DND-41 (cell line): Measurements from ENCODE around the gene MDK.

Source experiments
- ATAC-seq: fragments of 200-7000 bp; cut with Tn5 transposase; 3 replicates; pipeline ENCODE4 v1.9.1; 2021; ENCODE audit warnings: low read depth; ENCODE audit not compliant: insufficient read depth
- DNase-seq: peaks from one replicate; pipeline ENCODE4 v3.0.0-alpha.2; 2020
- H2AFZ ChIP-seq: 2 replicates; pipeline ENCODE4 v1.6.0; 2012; ENCODE audit warnings: low read depth, low read length
- H3K27ac ChIP-seq: 2 replicates; pipeline ENCODE4 v1.5.1; 2012; ENCODE audit warnings: low read length, inconsistent platforms
- H3K27me3 ChIP-seq: fragments of 200-600 bp; sonication (generic); 2 replicates; pipeline ENCODE4 v1.6.0; 2012; ENCODE audit warnings: low read length, mild to moderate bottlenecking, inconsistent platforms; ENCODE audit not compliant: insufficient read depth, poor library complexity
- H3K36me3 ChIP-seq: 2 replicates; pipeline ENCODE4 v1.5.1; 2012; ENCODE audit warnings: low read length, inconsistent platforms; ENCODE audit not compliant: insufficient read depth
- H3K4me1 ChIP-seq: 2 replicates; pipeline ENCODE4 v1.5.1; 2012; ENCODE audit warnings: mild to moderate bottlenecking, low read length; ENCODE audit not compliant: insufficient read depth
- H3K4me2 ChIP-seq: 2 replicates; pipeline ENCODE4 v1.6.0; 2012; ENCODE audit warnings: mild to moderate bottlenecking, moderate library complexity, low read length, inconsistent platforms; ENCODE audit not compliant: insufficient read depth
- H3K4me3 ChIP-seq, 2 experiments: fragments of 200-600 bp in 1 of 2; shearing (Covaris generic) in 1 of 2; 2 replicates each; pipeline ENCODE4 v1.5.1; 2012 to 2016; ENCODE audit warnings: inconsistent platforms in 2 of 2, low read length in 2 of 2, mild to moderate bottlenecking in 2 of 2, low read depth in 1 of 2, moderate library complexity in 1 of 2
- H3K79me2 ChIP-seq: 2 replicates; pipeline ENCODE4 v1.6.0; 2012; ENCODE audit warnings: low read length, inconsistent platforms; ENCODE audit not compliant: insufficient read depth
- H3K9ac ChIP-seq: 2 replicates; pipeline ENCODE4 v1.6.0; 2012; ENCODE audit warnings: low read depth, mild to moderate bottlenecking, inconsistent platforms, low read length, moderate library complexity
- H3K9me3 ChIP-seq: 2 replicates; pipeline ENCODE4 v1.5.1; 2012; ENCODE audit warnings: low read length, moderate library complexity, mild to moderate bottlenecking, inconsistent platforms; ENCODE audit not compliant: insufficient read depth, severe bottlenecking
- H4K20me1 ChIP-seq: 2 replicates; pipeline ENCODE4 v1.6.0; 2012; ENCODE audit warnings: low read length; ENCODE audit not compliant: insufficient read depth
- CTCF ChIP-seq: IDR thresholded peaks from 2 replicates; pipeline ENCODE4 v1.5.1; 2012; ENCODE audit warnings: borderline replicate concordance, low read length, moderate library complexity, mild to moderate bottlenecking; ENCODE audit not compliant: poor library complexity, severe bottlenecking; ENCODE audit errors: extremely low read depth
- EZH2 ChIP-seq: IDR thresholded peaks from 3 replicates; pipeline ENCODE4 v1.6.1; 2012; ENCODE audit warnings: borderline replicate concordance, low read depth, mild to moderate bottlenecking, moderate library complexity, low read length, inconsistent platforms; ENCODE audit not compliant: severe bottlenecking

The MDK gene

GRCh38 chr11:46426233-46426991 lies 44.9 kb downstream of the MDK start:
- Histone ChIP-seq H3K27ac (no peak overlapping the region), H3K79me2 (no peaks in the 10 kb centered on the region), H4K20me1 (peaks cover 3% of the 10 kb centered on the region), H2AFZ (no peak overlapping the region), H3K9me3 (no peaks in the 10 kb centered on the region), H3K36me3 (peaks cover 64% of the 10 kb centered on the region), H3K4me2 (no peak overlapping the region), H3K4me3 (no peak overlapping the region), H3K27me3 (no peaks in the 10 kb centered on the region), H3K9ac (no peak overlapping the region), H3K4me1 (no peaks in the 10 kb centered on the region)
- DNase-seq (no peak), ATAC-seq (no peak)
- TF ChIP-seq EZH2 (no peak), CTCF (no peak)

- Histone ChIP-seq H3K27ac (no peak overlapping the region), H3K9ac (no peak overlapping the region), H3K36me3 (peaks cover 64% of the 10 kb centered on the region), H3K4me2 (no peak overlapping the region), H3K4me3 (no peak overlapping the region), H3K4me1 (no peaks in the 10 kb centered on the region), H2AFZ (no peak overlapping the region), H3K79me2 (no peaks in the 10 kb centered on the region), H3K9me3 (no peaks in the 10 kb centered on the region), H3K27me3 (no peaks in the 10 kb centered on the region), H4K20me1 (peaks cover 3% of the 10 kb centered on the region)
- ATAC-seq (no peak), DNase-seq (no peak)
- no peak for TF ChIP-seq EZH2
- no peak for TF ChIP-seq CTCF
These were observed 45.9 kb downstream of the MDK start for GRCh38 chr11:46427364-46427763.

GRCh38 chr11:46429717-46430116 lies 48.2 kb downstream of the MDK start:
- DNase-seq (no peak), ATAC-seq (no peak)
- Histone ChIP-seq H3K27ac (no peak overlapping the region), H3K4me3 (no peak overlapping the region), H3K36me3 (peaks cover 74% of the 10 kb centered on the region), H2AFZ (no peak overlapping the region), H3K27me3 (no peaks in the 10 kb centered on the region), H3K9ac (no peak overlapping the region), H3K9me3 (no peaks in the 10 kb centered on the region), H3K79me2 (no peaks in the 10 kb centered on the region), H3K4me1 (no peaks in the 10 kb centered on the region), H3K4me2 (no peak overlapping the region), H4K20me1 (peaks cover 3% of the 10 kb centered on the region)
- TF ChIP-seq EZH2 (no peak), CTCF (no peak)

- DNase-seq (no peak), ATAC-seq (no peak)
These were observed 49.7 kb downstream of the MDK start for GRCh38 chr11:46431211-46431610.

More at GRCh38 chr11:46431211-46431610, 49.7 kb downstream of the MDK start:
- Histone ChIP-seq H3K79me2 (no peaks in the 10 kb centered on the region), H4K20me1 (peaks cover 7% of the 10 kb centered on the region), H3K4me2 (no peak overlapping the region), H2AFZ (no peak overlapping the region), H3K4me1 (no peaks in the 10 kb centered on the region), H3K4me3 (no peak overlapping the region), H3K9me3 (no peaks in the 10 kb centered on the region), H3K36me3 (peaks cover 79% of the 10 kb centered on the region), H3K9ac (no peak overlapping the region), H3K27ac (no peak overlapping the region), H3K27me3 (no peaks in the 10 kb centered on the region)
- TF ChIP-seq EZH2 = no peak
- TF ChIP-seq CTCF = no peak
